GM21528 (cell line): ENCODE measurements around the gene POLR1C.
"Not testable (repeated sequence)": the region's sequence is repeated elsewhere in the genome, so short reads cannot be mapped to it uniquely, and the experiment has no call there.

Experiments
- ATAC-seq: cut with Tn5 transposase; IDR thresholded peaks from one replicate; pipeline ENCODE4 v1.9.1; 2021; ENCODE audit warnings: mild to moderate bottlenecking, moderate library complexity; ENCODE audit not compliant: unreplicated experiment, low FRiP score

POLR1C gene

GRCh38 chr6:43516697-43517504 lies at the start of gene POLR1C, which contains the start of gene YIPF3:
Gene POLR1C, plus strand, starts transcription at chr6:43517089. Its CDS starts 21 bp downstream, at chr6:43517110.
Gene YIPF3, minus strand, starts transcription at chr6:43516926. Its CDS starts 119 bp downstream, at chr6:43516807.
- peak; percentile 84 for ATAC-seq

DNA sequence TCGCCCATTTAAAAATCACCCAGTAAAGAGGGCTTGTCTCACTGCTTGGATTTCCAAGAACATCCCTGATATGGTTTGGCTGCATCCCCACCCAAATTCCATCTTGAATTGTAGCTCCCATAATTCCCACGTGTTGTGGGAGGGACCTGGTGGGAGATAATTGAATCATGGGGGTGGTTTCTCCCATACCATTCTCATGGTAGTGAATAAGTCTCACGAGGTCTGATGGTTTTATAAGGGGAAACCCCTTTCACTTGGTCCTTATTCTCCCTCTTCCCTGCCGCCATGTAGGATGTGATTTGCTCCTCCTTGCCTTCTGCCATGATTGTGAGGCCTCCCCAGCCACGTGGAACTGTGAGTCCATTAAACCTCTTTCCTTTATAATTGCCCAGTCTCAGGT lies 49.6 kb upstream of the POLR1C start:
- ATAC-seq = not testable (repeated sequence)

DNA sequence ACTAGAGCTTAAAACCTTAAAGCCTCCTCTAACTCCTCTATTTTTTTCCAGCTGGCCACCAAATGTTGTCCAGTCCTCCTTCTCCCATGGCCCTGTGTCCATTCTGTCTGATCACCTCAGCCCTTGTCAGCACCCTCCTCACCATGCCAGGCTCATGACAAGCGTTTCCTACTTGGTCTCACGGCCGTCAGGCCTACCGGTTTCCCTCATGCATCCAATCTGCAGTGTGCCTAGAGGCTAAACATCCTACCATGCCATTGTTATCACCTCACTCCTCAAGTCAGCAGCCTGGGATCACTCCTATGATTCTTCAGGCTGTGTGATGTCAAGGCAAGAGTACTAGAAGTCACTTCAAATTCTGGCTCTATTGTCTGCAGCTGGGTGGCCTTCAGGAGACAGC lies 49.1 kb upstream of the POLR1C start:
- ATAC-seq = no peak

DNA sequence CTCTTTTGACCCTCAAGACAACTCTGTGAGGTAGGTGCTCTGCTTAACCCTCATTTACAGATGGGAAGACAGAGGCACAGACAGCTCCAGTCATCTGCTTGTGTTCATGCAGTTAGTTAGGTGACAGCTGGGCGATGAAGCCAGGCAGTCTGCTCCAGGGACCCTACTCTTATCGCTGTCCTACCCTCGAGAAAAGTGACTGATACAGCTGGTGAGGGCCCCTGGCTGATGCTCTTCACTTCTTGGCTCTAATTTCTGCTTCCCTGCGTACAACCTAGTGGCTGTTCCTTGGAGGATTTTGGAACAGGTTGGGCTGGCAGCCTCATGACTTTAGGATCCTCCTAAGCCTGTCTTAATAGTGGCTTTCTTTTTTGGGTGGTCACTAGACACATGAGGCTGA lies 48.6 kb upstream of the POLR1C start:
- no peak for ATAC-seq

DNA sequence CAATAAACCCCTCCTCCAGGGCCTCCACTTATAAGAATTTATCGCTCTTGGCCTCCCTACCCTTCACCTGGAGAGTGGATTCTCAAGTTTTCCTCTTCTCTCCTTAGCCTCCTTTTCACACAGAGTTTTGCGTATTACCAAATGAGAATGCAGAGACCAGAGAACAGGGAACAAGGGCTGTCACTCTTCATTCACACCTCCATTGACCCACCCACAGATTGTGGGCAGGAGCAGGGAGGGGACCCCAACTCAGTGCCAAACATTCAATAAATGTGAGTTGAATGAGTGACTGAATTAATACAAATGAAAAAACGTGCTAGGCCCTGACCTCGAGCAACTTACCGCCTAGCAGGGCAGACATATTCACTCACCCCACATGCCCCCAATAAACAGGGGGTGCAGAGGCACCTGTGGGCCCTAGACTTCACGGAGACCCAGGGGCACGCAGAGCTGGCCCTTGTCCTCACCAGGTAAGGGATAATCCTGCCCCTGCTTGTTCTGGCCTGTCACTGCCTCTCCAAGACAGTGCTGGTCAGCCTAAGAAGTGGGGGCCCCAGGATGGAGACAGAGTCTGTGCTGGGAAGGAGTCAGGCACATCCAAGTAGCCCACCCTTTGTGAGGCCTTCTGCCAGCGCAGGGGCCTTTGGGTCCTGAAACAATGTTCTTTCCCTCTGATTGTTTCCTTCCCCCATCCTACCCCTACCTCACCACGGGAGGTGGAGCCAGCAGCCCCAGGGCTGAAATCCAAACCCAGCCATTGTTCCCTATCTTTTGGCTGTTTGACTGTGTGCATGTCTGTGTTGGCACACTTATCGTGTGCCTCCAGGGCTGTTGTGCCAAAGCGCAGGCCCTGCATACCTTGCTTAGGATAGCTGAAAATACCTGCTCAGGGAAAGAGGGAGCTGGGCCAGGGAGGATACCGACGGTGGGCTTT lies 47.9 kb upstream of the POLR1C start:
- no peak for ATAC-seq

- ATAC-seq = no peak
Measured at GRCh38 chr6:43469947-43470346, 46.9 kb upstream of the POLR1C start.

GRCh38 chr6:43471399-43471798 lies 45.5 kb upstream of the POLR1C start:
- no peak for ATAC-seq

- no peak for ATAC-seq
Measured at GRCh38 chr6:43472515-43472914, 44.4 kb upstream of the POLR1C start.

DNA sequence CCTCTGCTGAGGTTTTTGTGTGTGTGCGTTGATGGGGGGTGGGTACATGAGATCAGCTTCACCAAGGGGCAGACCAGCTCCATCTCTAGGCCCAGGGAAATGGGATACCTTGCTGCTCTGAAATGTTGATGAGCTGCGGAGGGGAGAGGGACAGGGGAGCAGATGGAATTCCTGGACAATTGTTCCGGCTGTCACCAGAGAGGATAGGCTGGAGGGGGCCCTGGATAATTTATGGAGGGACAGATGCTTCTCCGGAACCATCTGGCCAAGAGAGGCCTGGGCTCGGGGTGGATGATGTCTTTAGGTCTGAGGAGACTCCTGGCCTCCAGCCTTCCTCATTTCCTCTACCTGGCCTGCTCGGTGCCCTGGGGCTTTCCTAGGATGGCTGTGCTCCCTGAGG lies 41.4 kb upstream of the POLR1C start:
- no peak for ATAC-seq

- ATAC-seq = no peak
Measured at GRCh38 chr6:43476746-43477145, 40.1 kb upstream of the POLR1C start.

GRCh38 chr6:43477235-43478007 lies 39.5 kb upstream of the POLR1C start, which contains the start of gene TJAP1:
Gene TJAP1, plus strand, starts transcription at chr6:43477570. Its CDS starts 21,432 bp downstream, at chr6:43499002.
- ATAC-seq = peak; percentile 91

- no peak for ATAC-seq
Measured at GRCh38 chr6:43478008-43478372, 38.9 kb upstream of the POLR1C start.

DNA sequence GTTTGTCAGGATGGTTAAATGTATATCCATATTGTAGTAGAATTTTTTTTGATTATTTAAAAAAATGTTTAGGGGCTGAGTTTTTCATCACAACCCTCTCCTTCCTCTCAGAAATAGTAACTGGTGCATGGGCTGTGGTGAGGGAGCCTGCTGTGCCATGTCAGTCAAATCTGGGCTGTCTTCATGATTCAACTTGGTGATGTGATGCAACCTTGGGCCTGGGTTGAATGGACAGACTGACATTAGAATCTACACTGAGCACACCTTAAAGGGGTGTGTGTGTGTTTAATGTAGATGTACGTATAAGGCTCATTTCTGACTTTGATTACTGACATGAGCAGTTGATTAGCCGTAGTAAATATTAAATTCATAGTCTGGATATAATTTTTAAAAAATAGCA lies 35.8 kb upstream of the POLR1C start:
- ATAC-seq = no peak

GRCh38 chr6:43481591-43482236 lies 35.2 kb upstream of the POLR1C start:
- ATAC-seq = no peak

- ATAC-seq = no peak
Measured at GRCh38 chr6:43488667-43489276, 28.1 kb upstream of the POLR1C start.

DNA sequence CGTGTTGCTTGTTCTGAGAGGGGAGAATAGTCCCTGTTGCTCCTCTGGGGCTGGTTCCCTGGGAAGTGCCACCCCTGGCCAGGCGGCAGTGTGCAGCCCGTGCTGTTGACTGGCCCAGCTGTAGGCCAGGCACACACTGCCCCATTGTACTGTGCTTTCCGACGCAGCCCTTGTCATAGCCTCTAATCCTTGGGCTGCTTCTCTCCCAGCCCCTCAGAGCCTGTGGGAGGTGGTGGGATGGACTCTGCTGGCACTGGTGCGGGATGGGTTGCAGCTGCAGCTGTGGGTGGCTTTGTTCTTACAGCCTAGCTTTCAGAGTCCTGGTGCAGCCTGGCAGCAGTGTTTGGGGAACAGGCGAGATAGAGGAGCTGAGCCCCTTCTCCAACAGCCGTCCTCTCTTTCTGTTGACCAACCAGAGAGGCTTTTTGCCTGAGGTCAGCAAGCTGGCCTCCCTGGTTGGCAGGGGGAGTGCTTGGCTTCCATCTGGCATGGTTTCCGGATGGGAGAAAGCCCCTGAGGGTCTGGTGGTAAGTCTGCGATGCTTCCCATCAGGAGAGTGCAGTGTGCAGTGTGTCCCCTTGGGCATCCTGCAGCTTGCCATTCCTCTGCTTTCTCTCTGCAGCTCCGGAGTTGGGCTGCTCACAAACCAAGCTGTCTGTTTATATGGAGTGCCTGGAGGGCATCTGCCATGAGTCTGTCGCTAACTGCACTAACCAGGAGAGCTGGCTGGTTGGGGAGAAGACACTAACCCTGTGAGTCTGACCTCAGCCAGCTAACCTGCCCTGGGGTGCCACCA lies 27.4 kb upstream of the POLR1C start:
- ATAC-seq = no peak

DNA sequence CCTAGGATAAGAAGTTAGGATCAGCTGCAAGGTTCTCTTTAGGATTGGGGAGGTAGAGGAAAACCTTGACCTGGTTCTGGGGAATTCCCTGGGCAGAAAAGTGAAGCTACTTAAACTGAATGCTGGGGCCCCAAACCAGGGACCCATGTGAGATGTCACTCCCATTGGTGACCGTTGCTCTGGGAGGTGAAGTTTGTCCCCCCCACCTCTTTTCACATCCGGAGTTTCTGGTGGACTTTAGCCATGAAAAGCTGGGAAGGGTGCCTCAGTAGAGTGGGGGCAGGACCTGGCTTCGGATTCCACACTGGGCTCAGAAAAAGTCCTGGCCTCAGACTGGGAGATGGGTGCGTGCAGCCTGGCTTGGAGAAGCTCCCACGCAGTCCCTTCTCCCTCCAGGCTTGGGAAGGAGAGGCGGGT lies 26.4 kb upstream of the POLR1C start:
- ATAC-seq = no peak

DNA sequence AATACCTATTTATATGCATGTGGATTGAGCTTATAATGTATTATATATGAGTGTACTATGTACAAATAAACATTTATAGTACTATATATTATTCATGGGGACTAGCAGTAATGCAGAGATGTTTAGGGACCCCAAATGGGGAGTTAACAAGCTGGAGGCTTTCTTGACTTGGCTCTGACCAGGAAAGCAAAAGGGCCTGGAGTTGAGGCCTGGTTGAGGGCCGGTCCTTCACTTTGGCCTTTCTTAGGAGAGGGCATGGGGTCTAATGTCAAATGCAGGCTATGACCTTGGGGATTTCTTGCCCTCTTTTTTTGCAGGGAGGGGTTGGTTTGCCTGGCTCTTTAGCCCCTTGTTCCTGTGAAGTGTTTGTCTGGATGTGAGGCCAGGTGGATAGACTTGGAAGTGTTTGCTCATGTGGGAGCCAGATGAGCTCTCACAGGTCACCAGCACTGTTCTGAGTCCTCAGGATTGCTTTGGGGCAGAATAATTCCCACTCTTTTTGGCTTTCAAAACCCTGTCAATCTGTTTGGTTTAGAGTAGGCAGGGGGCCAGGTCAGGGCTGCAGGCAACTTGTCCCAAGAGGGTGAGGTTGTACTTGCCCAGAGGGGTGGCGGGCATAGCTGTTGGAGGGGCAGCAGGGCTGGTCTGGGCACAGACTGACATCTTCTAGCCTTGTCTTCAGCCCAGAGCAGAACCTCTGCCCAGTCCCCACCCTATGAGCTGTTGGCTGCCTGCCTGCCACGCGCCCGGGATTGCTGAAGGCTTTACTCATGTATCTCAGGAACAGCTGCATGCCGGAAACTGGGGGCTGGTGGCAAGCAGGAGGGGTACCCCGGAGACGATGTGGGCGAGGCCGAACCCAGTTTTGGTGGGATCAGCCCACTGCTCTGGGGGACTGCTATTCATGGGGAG lies 24.9 kb upstream of the POLR1C start:
- ATAC-seq = no peak
